Measurements from ENCODE around the gene KCP.

KCP gene

GRCh38 chr7:128899392-128899791, 11.1 kb downstream of the KCP start:
- H3K4me3 Mint-ChIP-seq, result no peak overlapping the region
- TF ChIP-seq, protein P1, sequence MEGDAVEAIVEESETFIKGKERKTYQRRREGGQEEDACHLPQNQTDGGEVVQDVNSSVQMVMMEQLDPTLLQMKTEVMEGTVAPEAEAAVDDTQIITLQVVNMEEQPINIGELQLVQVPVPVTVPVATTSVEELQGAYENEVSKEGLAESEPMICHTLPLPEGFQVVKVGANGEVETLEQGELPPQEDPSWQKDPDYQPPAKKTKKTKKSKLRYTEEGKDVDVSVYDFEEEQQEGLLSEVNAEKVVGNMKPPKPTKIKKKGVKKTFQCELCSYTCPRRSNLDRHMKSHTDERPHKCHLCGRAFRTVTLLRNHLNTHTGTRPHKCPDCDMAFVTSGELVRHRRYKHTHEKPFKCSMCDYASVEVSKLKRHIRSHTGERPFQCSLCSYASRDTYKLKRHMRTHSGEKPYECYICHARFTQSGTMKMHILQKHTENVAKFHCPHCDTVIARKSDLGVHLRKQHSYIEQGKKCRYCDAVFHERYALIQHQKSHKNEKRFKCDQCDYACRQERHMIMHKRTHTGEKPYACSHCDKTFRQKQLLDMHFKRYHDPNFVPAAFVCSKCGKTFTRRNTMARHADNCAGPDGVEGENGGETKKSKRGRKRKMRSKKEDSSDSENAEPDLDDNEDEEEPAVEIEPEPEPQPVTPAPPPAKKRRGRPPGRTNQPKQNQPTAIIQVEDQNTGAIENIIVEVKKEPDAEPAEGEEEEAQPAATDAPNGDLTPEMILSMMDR (IDR thresholded peaks at IDR 0.05; ENCODE audit: unreplicated experiment in 3 of 3), result no peak
- H3K4me1 Mint-ChIP-seq, result no peaks in the 10 kb centered on the region
- H3K9me3 Mint-ChIP-seq, result peaks cover 15% of the 10 kb centered on the region
- peaks cover 69% of the 10 kb centered on the region for H3K36me3 Mint-ChIP-seq (ENCODE audit: low read depth)
- no peaks in the 10 kb centered on the region for H3K27me3 Mint-ChIP-seq (ENCODE audit: low read depth)
- no peak overlapping the region for H3K27ac Mint-ChIP-seq

- no peaks in the 10 kb centered on the region for H3K27me3 Mint-ChIP-seq (ENCODE audit: low read depth)
- H3K4me3 Mint-ChIP-seq, result no peak overlapping the region
- H3K4me1 Mint-ChIP-seq, result no peaks in the 10 kb centered on the region
- H3K36me3 Mint-ChIP-seq (ENCODE audit: low read depth), result peaks cover 39% of the 10 kb centered on the region
- TF ChIP-seq, protein P1 (IDR thresholded peaks at IDR 0.05; ENCODE audit: unreplicated experiment in 3 of 3), result no peak
- H3K9me3 Mint-ChIP-seq, result peaks cover 6% of the 10 kb centered on the region
- no peak overlapping the region for H3K27ac Mint-ChIP-seq
Measured at GRCh38 chr7:128895320-128895719, 15.2 kb downstream of the KCP start.

DNA sequence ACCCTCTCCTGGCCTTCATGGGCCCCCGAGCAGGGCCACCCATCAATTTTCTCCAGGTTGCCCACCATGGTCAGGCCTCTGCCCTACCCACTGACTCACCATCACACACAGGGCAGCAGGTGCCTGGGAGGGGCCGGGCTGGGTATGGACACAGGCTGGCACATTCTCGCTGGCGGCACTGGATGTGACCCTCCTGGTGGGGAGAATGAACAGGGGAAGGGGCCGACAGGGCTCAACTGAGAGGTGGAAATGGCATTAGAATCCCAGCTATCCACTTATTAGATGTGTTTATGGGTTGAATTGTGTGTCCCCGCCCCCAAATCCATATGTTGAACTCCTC, 16.4 kb downstream of the KCP start:
- no peak overlapping the region for H3K27ac Mint-ChIP-seq
- H3K27me3 Mint-ChIP-seq (ENCODE audit: low read depth), result peaks cover 8% of the 10 kb centered on the region
- peaks cover 31% of the 10 kb centered on the region for H3K36me3 Mint-ChIP-seq (ENCODE audit: low read depth)
- TF ChIP-seq, protein P1 (IDR thresholded peaks at IDR 0.05; ENCODE audit: unreplicated experiment in 3 of 3), result no peak
- H3K9me3 Mint-ChIP-seq, result peaks cover 4% of the 10 kb centered on the region
- no peak overlapping the region for H3K4me3 Mint-ChIP-seq
- no peaks in the 10 kb centered on the region for H3K4me1 Mint-ChIP-seq

- Mint-ChIP-seq H3K36me3 (ENCODE audit: low read depth) (peaks cover 27% of the 10 kb centered on the region), H3K27ac (no peak overlapping the region), H3K4me3 (no peak overlapping the region), H3K4me1 (no peaks in the 10 kb centered on the region), H3K9me3 (peaks cover 3% of the 10 kb centered on the region), H3K27me3 (ENCODE audit: low read depth) (peaks cover 8% of the 10 kb centered on the region)
- TF ChIP-seq, protein P1 (IDR thresholded peaks at IDR 0.05; ENCODE audit: unreplicated experiment in 3 of 3), result no peak
Measured at GRCh38 chr7:128893251-128894100, 17.0 kb downstream of the KCP start.

- no peak overlapping the region for H3K4me3 Mint-ChIP-seq
- TF ChIP-seq, protein P1 (IDR thresholded peaks at IDR 0.05; ENCODE audit: unreplicated experiment in 3 of 3), result no peak
- no peaks in the 10 kb centered on the region for H3K9me3 Mint-ChIP-seq
- H3K27me3 Mint-ChIP-seq (ENCODE audit: low read depth), result peaks cover 8% of the 10 kb centered on the region
- peaks cover 21% of the 10 kb centered on the region for H3K36me3 Mint-ChIP-seq (ENCODE audit: low read depth)
- no peak overlapping the region for H3K27ac Mint-ChIP-seq
- H3K4me1 Mint-ChIP-seq, result no peaks in the 10 kb centered on the region
Measured at GRCh38 chr7:128892521-128893250, 17.8 kb downstream of the KCP start.

Data from nephron (organoid).